Colonic mucosa (tissue), 4 donors: ENCODE results near the gene TAS2R39. TPM values are rescaled to one million over a fixed set of nuclear protein-coding genes. Genes with fewer than 3 reads are reported as not detected.
"Not testable (repeated sequence)": the region's sequence is repeated elsewhere in the genome, so short reads cannot be mapped to it uniquely, and the experiment has no call there.

Experiments
- DNase-seq: peaks from one replicate; pipeline ENCODE4 v3.0.0-alpha.2; 2020
- H3K27ac ChIP-seq: fragments of 200-600 bp; one replicate; pipeline ENCODE4 v1.8.0; 2021
- H3K27me3 ChIP-seq: fragments of 200-600 bp; one replicate; pipeline ENCODE4 v1.8.0; 2021
- H3K36me3 ChIP-seq: fragments of 200-600 bp; one replicate; pipeline ENCODE4 v1.8.0; 2021
- H3K4me1 ChIP-seq: fragments of 200-600 bp; one replicate; pipeline ENCODE4 v1.8.0; 2021; ENCODE audit warnings: mild to moderate bottlenecking
- H3K4me3 ChIP-seq: fragments of 200-600 bp; one replicate; pipeline ENCODE4 v1.8.0; 2021
- H3K9ac ChIP-seq, 2 donors: one replicate each; pipeline ENCODE4 v1.7.0; 2013; ENCODE audit warnings: control low read depth in 2 of 2, low read depth in 2 of 2, low read length in 2 of 2
- H3K9me3 ChIP-seq: fragments of 200-600 bp; one replicate; pipeline ENCODE4 v1.8.0; 2021
- intact Hi-C: fragments of 100-400 bp; cut with DNase I; formaldehyde crosslinking; loops from one replicate; pipeline ENCODE4 v1.14.1; 2022
- total RNA-seq, 2 donors: library from RNA; stranded (reverse); fragmentation: NEBNext Ultra II Directional in 1 of 2; extraction: Animal tissue kit (Norgen Biotek cat#: 25700) in 1 of 2; gene quantifications; one replicate each; pipeline ENCODE4 v1.2.1, GENCODE V29; 2021
- TF ChIP-seq, protein P1 (sequence below): fragments of 200-600 bp; IDR thresholded peaks from one replicate; pipeline ENCODE4 v1.8.0; 2022; ENCODE audit warnings: antibody characterized with exemption, mild to moderate bottlenecking
- donor health status: healthy.
- donor health status: DM: no; HTN: no; CAD: no.
- donor health status: DM: no; HTN: no; CAD: no.

The TAS2R39 gene
- total RNA-seq, 2 donors from 2014 or later = not detected

DNA sequence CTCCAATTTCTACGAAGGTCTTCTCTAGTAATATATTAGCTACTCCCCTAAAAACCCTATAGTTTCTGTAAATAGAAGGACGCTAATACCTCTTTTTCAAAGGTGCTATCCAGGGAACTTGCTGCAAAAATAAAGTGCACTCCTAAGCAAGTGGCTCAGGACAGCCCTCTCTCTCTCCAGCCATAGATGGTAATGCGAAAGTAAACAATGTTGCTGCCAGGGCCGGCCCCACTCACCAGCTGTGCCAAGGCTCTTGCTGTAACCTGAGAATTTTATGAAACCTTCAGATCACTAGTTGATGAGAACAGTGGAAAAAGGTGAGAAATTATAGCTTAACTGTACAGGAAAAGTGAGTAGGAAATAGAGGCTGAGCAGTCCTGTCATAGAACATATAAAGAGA is 10.9 kb upstream of the TAS2R39 start:
- H3K9me3 ChIP-seq = no peaks in the 10 kb centered on the region
- TF ChIP-seq, protein P1, sequence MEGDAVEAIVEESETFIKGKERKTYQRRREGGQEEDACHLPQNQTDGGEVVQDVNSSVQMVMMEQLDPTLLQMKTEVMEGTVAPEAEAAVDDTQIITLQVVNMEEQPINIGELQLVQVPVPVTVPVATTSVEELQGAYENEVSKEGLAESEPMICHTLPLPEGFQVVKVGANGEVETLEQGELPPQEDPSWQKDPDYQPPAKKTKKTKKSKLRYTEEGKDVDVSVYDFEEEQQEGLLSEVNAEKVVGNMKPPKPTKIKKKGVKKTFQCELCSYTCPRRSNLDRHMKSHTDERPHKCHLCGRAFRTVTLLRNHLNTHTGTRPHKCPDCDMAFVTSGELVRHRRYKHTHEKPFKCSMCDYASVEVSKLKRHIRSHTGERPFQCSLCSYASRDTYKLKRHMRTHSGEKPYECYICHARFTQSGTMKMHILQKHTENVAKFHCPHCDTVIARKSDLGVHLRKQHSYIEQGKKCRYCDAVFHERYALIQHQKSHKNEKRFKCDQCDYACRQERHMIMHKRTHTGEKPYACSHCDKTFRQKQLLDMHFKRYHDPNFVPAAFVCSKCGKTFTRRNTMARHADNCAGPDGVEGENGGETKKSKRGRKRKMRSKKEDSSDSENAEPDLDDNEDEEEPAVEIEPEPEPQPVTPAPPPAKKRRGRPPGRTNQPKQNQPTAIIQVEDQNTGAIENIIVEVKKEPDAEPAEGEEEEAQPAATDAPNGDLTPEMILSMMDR = no peak
- H3K27ac ChIP-seq = no peak overlapping the region
- peak; percentile 61 for DNase-seq
- peak overlapping the region; percentile 16 for H3K4me3 ChIP-seq
- intact Hi-C loops = no loop called here
- no peaks in the 10 kb centered on the region for H3K36me3 ChIP-seq
- H3K9ac ChIP-seq = no peak overlapping the region
- no peaks in the 10 kb centered on the region for H3K27me3 ChIP-seq
- no peaks in the 10 kb centered on the region for H3K4me1 ChIP-seq

DNA sequence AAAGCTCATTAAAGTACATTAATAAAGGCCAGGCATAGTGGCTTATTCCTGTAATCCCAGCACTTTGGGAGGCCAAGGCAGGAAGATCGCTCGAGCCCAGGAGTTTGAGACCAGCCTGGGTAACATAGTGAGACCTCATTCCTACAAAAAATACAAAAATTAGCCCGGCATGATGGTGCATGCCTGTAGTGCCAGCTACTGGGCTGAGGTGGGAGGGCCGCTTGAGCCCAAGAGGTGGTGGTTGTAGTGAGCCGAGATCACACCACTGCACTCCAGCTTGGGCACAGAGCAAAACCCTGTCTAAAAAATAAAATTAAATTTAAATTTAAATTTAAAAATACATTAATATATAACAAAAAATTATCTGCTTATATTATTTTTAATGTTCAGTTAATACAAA is 7.1 kb upstream of the TAS2R39 start:
- no peak overlapping the region for H3K4me3 ChIP-seq
- H3K36me3 ChIP-seq = no peaks in the 10 kb centered on the region
- H3K4me1 ChIP-seq = no peaks in the 10 kb centered on the region
- intact Hi-C loops = no loop called here
- no peak overlapping the region for H3K9ac ChIP-seq
- H3K27me3 ChIP-seq = no peaks in the 10 kb centered on the region
- no peak overlapping the region for H3K27ac ChIP-seq
- no peak for DNase-seq
- no peaks in the 10 kb centered on the region for H3K9me3 ChIP-seq
- TF ChIP-seq, protein P1 = no peak

DNA sequence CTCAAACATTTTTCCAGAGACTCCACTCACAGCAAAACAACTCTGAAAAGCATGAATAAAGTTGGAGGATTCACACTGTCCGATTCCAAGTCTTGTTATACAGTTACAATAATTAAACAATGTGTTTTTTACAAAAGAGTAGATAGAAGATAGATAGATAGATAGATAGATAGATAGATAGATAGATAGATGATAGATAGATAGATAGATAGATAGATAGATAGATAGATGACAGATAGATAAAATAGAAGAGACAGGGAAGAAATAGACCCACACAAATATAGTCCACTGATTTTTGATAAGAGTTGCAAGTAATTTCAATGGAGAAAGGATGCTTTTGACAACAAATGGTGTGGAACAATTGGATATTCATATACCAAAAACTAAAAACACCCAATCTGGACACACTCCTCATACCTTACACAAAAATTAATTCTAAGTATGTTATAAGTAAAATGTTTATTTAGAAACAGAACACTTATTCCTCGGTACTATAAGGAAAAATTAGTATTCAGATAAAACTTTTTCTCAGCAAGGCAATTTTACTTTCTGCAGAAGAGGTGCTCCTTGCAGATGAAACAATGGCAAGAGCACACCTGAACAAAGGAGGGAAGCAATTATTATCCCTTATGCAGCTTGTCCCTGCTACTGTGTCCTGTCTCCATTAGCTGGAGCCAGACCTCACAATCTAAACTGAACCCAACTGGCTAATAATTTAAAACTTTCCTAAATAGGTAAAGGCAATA is 5.7 kb upstream of the TAS2R39 start:
- TF ChIP-seq, protein P1 = no peak
- Histone ChIP-seq H3K4me1 (no peaks in the 10 kb centered on the region), H3K9me3 (no peaks in the 10 kb centered on the region), H3K4me3 (no peak overlapping the region), H3K9ac (no peak overlapping the region), H3K27ac (no peak overlapping the region), H3K27me3 (no peaks in the 10 kb centered on the region), H3K36me3 (no peaks in the 10 kb centered on the region)
- intact Hi-C loops = no loop called here
- DNase-seq = no peak

DNA sequence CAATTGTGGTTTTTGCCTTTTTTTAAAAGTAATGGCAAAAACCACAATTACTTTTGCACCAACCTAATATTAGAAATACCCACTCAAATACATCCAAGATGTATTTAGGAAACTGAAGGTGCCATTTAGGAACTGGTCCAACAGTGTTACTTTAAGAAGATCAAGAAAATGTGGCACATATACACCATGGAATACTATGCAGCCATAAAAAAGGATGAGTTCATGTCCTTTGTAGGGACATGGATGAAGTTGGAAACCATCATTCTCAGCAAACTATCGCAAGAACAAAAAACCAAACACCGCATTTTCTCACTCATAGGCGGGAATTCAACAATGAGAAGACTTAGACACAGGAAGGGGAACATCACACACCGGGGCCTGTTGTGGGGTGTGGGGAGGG is 2.4 kb upstream of the TAS2R39 start:
- intact Hi-C loops, H3K4me3 ChIP-seq, DNase-seq, H3K27ac ChIP-seq, H3K9me3 ChIP-seq, H3K9ac ChIP-seq, H3K36me3 ChIP-seq, H3K27me3 ChIP-seq, H3K4me1 ChIP-seq: not testable (repeated sequence)

DNA sequence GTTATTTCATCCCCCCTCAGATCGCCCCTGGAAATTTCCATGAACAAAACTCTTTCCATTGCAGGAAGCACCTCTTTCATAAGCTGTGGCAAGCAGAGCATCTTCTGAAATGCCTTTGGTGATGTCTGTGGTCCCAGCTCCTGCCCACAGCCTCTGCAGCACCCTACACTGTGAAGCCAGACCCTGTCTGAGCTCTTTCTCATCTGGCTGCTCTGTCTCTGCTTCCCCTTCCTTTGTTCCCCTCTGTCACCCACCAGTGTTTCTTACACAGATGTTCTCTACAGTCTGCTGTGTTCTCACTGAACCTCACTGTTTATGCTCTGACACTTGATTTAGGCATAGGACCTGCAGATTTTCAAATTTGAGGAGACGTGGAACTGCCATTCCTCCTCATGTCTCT is 1.9 kb upstream of the TAS2R39 start:
- intact Hi-C loops = no loop called here
- DNase-seq = no peak
- Histone ChIP-seq H3K9me3 (no peaks in the 10 kb centered on the region), H3K27me3 (no peaks in the 10 kb centered on the region), H3K4me3 (no peak overlapping the region), H3K27ac (no peak overlapping the region), H3K36me3 (no peaks in the 10 kb centered on the region), H3K4me1 (no peaks in the 10 kb centered on the region), H3K9ac (no peak overlapping the region)
- TF ChIP-seq, protein P1 = no peak

DNA sequence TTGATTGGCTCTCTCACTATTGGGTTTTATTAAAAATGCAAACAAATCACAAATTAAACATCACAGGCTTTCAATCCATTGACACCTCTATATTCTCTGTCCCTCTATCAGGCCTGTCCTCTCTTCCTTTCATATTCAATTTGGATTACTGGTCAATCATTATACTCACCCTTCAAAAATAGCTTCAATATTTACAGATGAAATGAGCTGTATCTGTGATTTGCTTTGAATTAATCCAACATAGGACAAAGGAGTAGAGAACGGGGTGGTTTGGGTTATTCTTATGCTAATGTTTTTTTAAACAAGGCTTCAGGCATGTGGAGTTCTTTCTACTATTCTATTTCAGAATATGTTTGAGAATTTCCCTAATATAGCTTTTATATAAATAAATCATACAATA is 2.3 kb downstream of the TAS2R39 start:
- H3K27ac ChIP-seq = no peak overlapping the region
- DNase-seq = no peak
- H3K9ac ChIP-seq = no peak overlapping the region
- intact Hi-C loops = no loop called here
- H3K27me3 ChIP-seq = no peaks in the 10 kb centered on the region
- H3K36me3 ChIP-seq = no peaks in the 10 kb centered on the region
- H3K4me3 ChIP-seq = no peak overlapping the region
- no peaks in the 10 kb centered on the region for H3K4me1 ChIP-seq
- TF ChIP-seq, protein P1 = no peak
- no peaks in the 10 kb centered on the region for H3K9me3 ChIP-seq
